ENCODE data around the gene RPRD2. TPM values are rescaled to one million over a fixed set of nuclear protein-coding genes. Genes with fewer than 3 reads are reported as not detected.

RPRD2 gene
- polyA plus RNA-seq, 1 donor (not counting 4 experiments of a cell fraction or from before 2014, with no cell fraction given): 9.1 TPM

GRCh38 chr1:150508982-150509381 lies 145.0 kb downstream of the RPRD2 start:
- no peaks in the 10 kb centered on the region for H4K20me1 ChIP-seq (ENCODE audit: control insufficient read depth, extremely low read depth, insufficient read depth, low read length)
- peak overlapping the region; percentile 73 for H3K9ac ChIP-seq (ENCODE audit: control insufficient read depth, extremely low read depth, insufficient read depth, low read length)
- H3K79me2 ChIP-seq (ENCODE audit: control insufficient read depth, insufficient read depth, low read length): no peaks in the 10 kb centered on the region
- H3K9me1 ChIP-seq (ENCODE audit: control insufficient read depth, extremely low read depth, insufficient read depth, low read length): peaks cover 2% of the 10 kb centered on the region
- peaks cover 21 to 30% of the 10 kb centered on the region in 2 experiments for H3K36me3 ChIP-seq (ENCODE audit: control insufficient read depth in 2 of 2, extremely low read depth in 1 of 2, insufficient read depth in 2 of 2, low read length in 2 of 2)
- H3K4me3 ChIP-seq (ENCODE audit: control insufficient read depth in 2 of 3, extremely low read depth in 1 of 3, insufficient read depth in 2 of 3, low read depth in 1 of 3, low read length in 3 of 3): peak overlapping the region in 2 of 3 experiments; percentile 34 to 36
- FAIRE-seq (no peak), DNase-seq (ENCODE audit: low read depth, low spot score) (no peak)
- H2AFZ ChIP-seq (ENCODE audit: control insufficient read depth, low read length): no peak overlapping the region
- dilution Hi-C loops (cut with MboI; ENCODE audit: extremely low pct_ligation_motif_present, low sequenced_read_pairs): no loop called here
- H3K9me3 ChIP-seq (ENCODE audit: control insufficient read depth, low read depth, low read length): no peaks in the 10 kb centered on the region
- no peaks in the 10 kb centered on the region for H3K27me3 ChIP-seq (ENCODE audit: control insufficient read depth, extremely low read depth, insufficient read depth, low read length)
- TF ChIP-seq CTCF (optimal IDR thresholded peaks at IDR 0.05 in 1 of 3, IDR thresholded peaks at IDR 0.05 in 1 of 3, conservative IDR thresholded peaks at IDR 0.05 in 1 of 3; ENCODE audit: extremely low read depth in 1 of 3, insufficient read depth in 2 of 3, low read length in 3 of 3) (no peak), EZH2 (IDR thresholded peaks at IDR 0.05; ENCODE audit: low read length) (no peak)
- peak overlapping the region; percentile 93 for H3K4me2 ChIP-seq (ENCODE audit: control insufficient read depth, extremely low read depth, insufficient read depth, low read depth, low read length)
- H3K27ac ChIP-seq (ENCODE audit: control insufficient read depth, insufficient read depth, low read length): peak overlapping the region; percentile 16
- H3K4me1 ChIP-seq (ENCODE audit: control insufficient read depth, extremely low read depth, insufficient read depth, low read length): peaks cover 30% of the 10 kb centered on the region

- H4K20me1 ChIP-seq (ENCODE audit: control insufficient read depth, extremely low read depth, insufficient read depth, low read length): no peaks in the 10 kb centered on the region
- peaks cover 40% of the 10 kb centered on the region for H3K4me1 ChIP-seq (ENCODE audit: control insufficient read depth, extremely low read depth, insufficient read depth, low read length)
- H3K79me2 ChIP-seq (ENCODE audit: control insufficient read depth, insufficient read depth, low read length): no peaks in the 10 kb centered on the region
- H3K27me3 ChIP-seq (ENCODE audit: control insufficient read depth, extremely low read depth, insufficient read depth, low read length): no peaks in the 10 kb centered on the region
- TF ChIP-seq CTCF (optimal IDR thresholded peaks at IDR 0.05 in 1 of 3, IDR thresholded peaks at IDR 0.05 in 1 of 3, conservative IDR thresholded peaks at IDR 0.05 in 1 of 3; ENCODE audit: extremely low read depth in 1 of 3, insufficient read depth in 2 of 3, low read length in 3 of 3) (no peak), EZH2 (IDR thresholded peaks at IDR 0.05; ENCODE audit: low read length) (no peak)
- peaks cover 2% of the 10 kb centered on the region for H3K9me1 ChIP-seq (ENCODE audit: control insufficient read depth, extremely low read depth, insufficient read depth, low read length)
- FAIRE-seq (no peak), DNase-seq (ENCODE audit: low read depth, low spot score) (no peak)
- no peaks in the 10 kb centered on the region for H3K9me3 ChIP-seq (ENCODE audit: control insufficient read depth, low read depth, low read length)
- H3K9ac ChIP-seq (ENCODE audit: control insufficient read depth, extremely low read depth, insufficient read depth, low read length): no peak overlapping the region
- H3K4me2 ChIP-seq (ENCODE audit: control insufficient read depth, extremely low read depth, insufficient read depth, low read depth, low read length): no peak overlapping the region
- dilution Hi-C loops (cut with MboI; ENCODE audit: extremely low pct_ligation_motif_present, low sequenced_read_pairs): no loop called here
- no peak overlapping the region for H3K27ac ChIP-seq (ENCODE audit: control insufficient read depth, insufficient read depth, low read length)
- H2AFZ ChIP-seq (ENCODE audit: control insufficient read depth, low read length): no peak overlapping the region
- no peak overlapping the region for H3K4me3 ChIP-seq (ENCODE audit: control insufficient read depth in 2 of 3, extremely low read depth in 1 of 3, insufficient read depth in 2 of 3, low read depth in 1 of 3, low read length in 3 of 3)
- H3K36me3 ChIP-seq (ENCODE audit: control insufficient read depth in 2 of 2, extremely low read depth in 1 of 2, insufficient read depth in 2 of 2, low read length in 2 of 2): peaks cover 16 to 17% of the 10 kb centered on the region in 2 experiments
Observed at GRCh38 chr1:150511551-150511950, 147.6 kb downstream of the RPRD2 start.

Measured in keratinocyte (primary cell).